Measurements from ENCODE around the gene ARID5B. TPM values are rescaled to one million over a fixed set of nuclear protein-coding genes. Genes with fewer than 3 reads are reported as not detected.

The ARID5B gene
- total RNA-seq, 1 experiment from 2014 or later = 0.04 TPM

GRCh38 chr10:62038609-62039190 lies 137.2 kb downstream of the ARID5B start:
- Histone ChIP-seq H3K4me1 (ENCODE audit: insufficient read depth, low read length) (peaks cover 4% of the 10 kb centered on the region; the same call in 1 of the 2 replicates), H3K4me2 (ENCODE audit: insufficient read depth, insufficient read length, low read length) (no peak overlapping the region), H4K5ac (ENCODE audit: insufficient read length, low read depth, low read length) (no peak overlapping the region), H3K79me2 (ENCODE audit: insufficient read depth, low read length) (no peaks in the 10 kb centered on the region), H2AK5ac (ENCODE audit: insufficient read length, low read length) (no peak overlapping the region), H4K91ac (ENCODE audit: insufficient read length, low read depth, low read length) (no peak overlapping the region), H2BK5ac (ENCODE audit: insufficient read length, low read length) (no peak overlapping the region), H2BK120ac (ENCODE audit: low read depth, low read length, poor library complexity, severe bottlenecking) (no peak overlapping the region), H3K56ac (ENCODE audit: insufficient read length, low read depth, low read length) (no peak overlapping the region), H2BK12ac (ENCODE audit: insufficient read length, low read depth, low read length) (no peak overlapping the region), H3K27me3 (ENCODE audit: insufficient read depth, low read length) (no peaks in the 10 kb centered on the region), H4K20me1 (ENCODE audit: control insufficient read depth, insufficient read depth, insufficient read length) (no peaks in the 10 kb centered on the region), H3K4ac (ENCODE audit: low read depth, low read length) (no peak overlapping the region), H3T11ph (ENCODE audit: low read length) (no peak overlapping the region), H3K9ac (ENCODE audit: extremely low read depth, insufficient read length, low read length) (no peak overlapping the region), H3K23me2 (ENCODE audit: insufficient read length, low read depth, low read length, poor library complexity, severe bottlenecking) (no peaks in the 10 kb centered on the region), H2AFZ (ENCODE audit: low read length) (no peak overlapping the region), H4K8ac (replicated peaks; ENCODE audit: insufficient read length, low read depth, low read length) (no peak overlapping the region), H2BK20ac (ENCODE audit: low read depth, low read length, poor library complexity, severe bottlenecking) (no peak overlapping the region), H3K14ac (ENCODE audit: insufficient read depth, low read length) (no peak overlapping the region), H3K79me1 (ENCODE audit: insufficient read depth, low read depth, low read length, poor library complexity, severe bottlenecking) (no peaks in the 10 kb centered on the region), H2BK15ac (ENCODE audit: low read depth, low read length) (no peak overlapping the region), H3K27ac (ENCODE audit: insufficient read length, low read depth, low read length) (no peak overlapping the region), H3K9me3 (ENCODE audit: control insufficient read depth, low read depth, low read length) (no peaks in the 10 kb centered on the region), H3K18ac (ENCODE audit: insufficient read length, low read depth, low read length) (no peak overlapping the region), H3K23ac (ENCODE audit: insufficient read length, low read depth, low read length) (no peak overlapping the region)
- Mint-ChIP-seq H3K4me1 (peaks cover 31 to 37% of the 10 kb centered on the region in 2 experiments), H3K27me3 (ENCODE audit: low read depth) (peaks cover 12% of the 10 kb centered on the region), H3K27ac (no peak overlapping the region), H3K9me3 (no peaks in the 10 kb centered on the region), H3K36me3 (ENCODE audit: insufficient read depth in 1 of 3, low read depth in 3 of 3) (no peaks in the 10 kb centered on the region), H3K4me3 (no peak overlapping the region)
- peak; percentile 83 for TF ChIP-seq CTCF (conservative IDR thresholded peaks at IDR 0.05)
- WGBS (ENCODE audit: extremely low coverage, insufficient read length, low lambda C conversion rate) = no CpG with 5 or more reads among the region's 9 CpGs
- DNase-seq = peak; percentile 56
